ENCODE results near the gene PRKAB1.
A peak's percentile ranks its signal among the peaks of the same experiment; 100 is the strongest.

DNA sequence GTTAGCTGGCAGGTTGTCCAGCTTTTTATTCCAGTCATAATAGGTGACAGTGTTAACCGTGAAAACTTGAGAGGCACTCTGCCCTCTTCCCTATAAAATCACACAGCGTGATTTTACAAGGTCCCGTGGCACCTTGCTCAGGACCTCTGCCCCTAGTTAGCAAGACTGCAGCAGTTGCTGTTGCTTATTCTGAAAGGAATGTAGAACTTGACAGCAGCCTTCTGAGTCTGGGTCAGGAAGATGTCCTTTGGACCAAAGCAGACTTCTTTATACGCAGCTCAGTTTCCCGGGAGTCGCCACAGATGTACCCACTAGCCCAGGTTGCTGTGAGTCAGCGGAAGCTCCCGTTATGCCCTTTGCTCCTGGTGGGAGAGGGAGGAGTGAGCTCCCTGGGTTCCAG is 13.2 kb downstream of the PRKAB1 start:
- TF ChIP-seq, protein P1, sequence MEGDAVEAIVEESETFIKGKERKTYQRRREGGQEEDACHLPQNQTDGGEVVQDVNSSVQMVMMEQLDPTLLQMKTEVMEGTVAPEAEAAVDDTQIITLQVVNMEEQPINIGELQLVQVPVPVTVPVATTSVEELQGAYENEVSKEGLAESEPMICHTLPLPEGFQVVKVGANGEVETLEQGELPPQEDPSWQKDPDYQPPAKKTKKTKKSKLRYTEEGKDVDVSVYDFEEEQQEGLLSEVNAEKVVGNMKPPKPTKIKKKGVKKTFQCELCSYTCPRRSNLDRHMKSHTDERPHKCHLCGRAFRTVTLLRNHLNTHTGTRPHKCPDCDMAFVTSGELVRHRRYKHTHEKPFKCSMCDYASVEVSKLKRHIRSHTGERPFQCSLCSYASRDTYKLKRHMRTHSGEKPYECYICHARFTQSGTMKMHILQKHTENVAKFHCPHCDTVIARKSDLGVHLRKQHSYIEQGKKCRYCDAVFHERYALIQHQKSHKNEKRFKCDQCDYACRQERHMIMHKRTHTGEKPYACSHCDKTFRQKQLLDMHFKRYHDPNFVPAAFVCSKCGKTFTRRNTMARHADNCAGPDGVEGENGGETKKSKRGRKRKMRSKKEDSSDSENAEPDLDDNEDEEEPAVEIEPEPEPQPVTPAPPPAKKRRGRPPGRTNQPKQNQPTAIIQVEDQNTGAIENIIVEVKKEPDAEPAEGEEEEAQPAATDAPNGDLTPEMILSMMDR (IDR thresholded peaks at IDR 0.05) = no peak
- peak in 1 of 2 donors; percentile 43 for TF ChIP-seq POLR2A (IDR thresholded peaks at IDR 0.05)

Data from Peyer's patch (tissue), 4 donors.